ENCODE data around the gene VTI1A. TPM values are rescaled to one million over a fixed set of nuclear protein-coding genes. Genes with fewer than 3 reads are reported as not detected.
A peak's percentile ranks its signal among the peaks of the same experiment; 100 is the strongest.

The VTI1A gene
- total RNA-seq, 1 experiment from 2014 or later, result 18.1 TPM

DNA sequence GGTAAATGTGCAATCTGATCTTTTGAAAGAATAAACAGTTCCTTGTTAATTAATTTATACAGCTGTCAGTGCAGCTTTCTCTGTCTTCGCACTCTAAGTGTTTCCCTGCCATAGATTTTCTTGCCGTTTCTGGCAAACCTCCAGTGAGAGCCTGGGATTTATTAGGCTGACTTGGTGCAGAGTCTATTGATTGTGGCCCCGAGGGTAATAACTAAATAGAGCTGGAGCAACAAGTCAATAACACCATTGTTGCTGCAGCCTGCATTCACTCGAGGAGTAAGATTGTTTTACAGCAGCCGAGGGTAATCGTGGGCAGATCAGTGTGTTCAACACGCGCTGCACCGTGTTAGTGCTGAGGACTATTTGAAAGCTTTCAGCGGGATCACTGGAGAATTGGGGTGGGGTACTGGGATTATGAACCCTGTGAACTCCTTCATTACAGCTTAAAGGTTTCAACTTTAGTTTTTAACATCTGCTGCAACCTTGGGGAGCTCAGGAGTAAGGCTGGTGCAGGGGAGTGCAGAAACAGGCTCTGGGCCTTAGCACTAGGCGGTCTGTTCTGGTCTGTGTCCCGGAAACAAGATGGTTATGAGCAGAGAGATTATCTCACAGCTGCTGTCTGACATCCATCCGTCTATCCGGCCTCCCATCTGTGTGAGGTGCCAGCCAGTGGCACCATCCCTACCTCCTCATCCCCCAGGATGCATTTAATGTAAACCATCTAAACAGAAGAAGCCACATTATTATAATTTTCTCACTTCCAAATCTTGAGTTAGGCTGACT, 329.1 kb downstream of the VTI1A start:
- no peaks in the 10 kb centered on the region for H4K20me1 ChIP-seq (ENCODE audit: insufficient read depth)
- no peaks in the 10 kb centered on the region for H3K79me2 ChIP-seq (ENCODE audit: low read depth)
- no peak for TF ChIP-seq CTCF (conservative IDR thresholded peaks at IDR 0.05)
- no peak for TF ChIP-seq EZH2 (IDR thresholded peaks at IDR 0.05; ENCODE audit: low read depth)
- no peak overlapping the region for H3K4me2 ChIP-seq
- H3F3A ChIP-seq (ENCODE audit: insufficient read depth, low read depth), result peaks cover 20% of the 10 kb centered on the region
- H3K9me2 ChIP-seq (ENCODE audit: insufficient read depth), result no peaks in the 10 kb centered on the region
- intact Hi-C loops (cut with micrococcal nuclease; ENCODE audit: unreplicated experiment), result no loop called here
- no peak for DNase-seq
- H3K9me3 ChIP-seq (ENCODE audit: insufficient read depth, low read depth), result no peaks in the 10 kb centered on the region
- BruUV-seq (replicated peaks), result no TSS peak
- POLR2A ChIA-PET (ENCODE audit: unreplicated experiment), result no interaction called here
- peaks cover 34% of the 10 kb centered on the region for H3K4me1 ChIP-seq (replicated peaks; ENCODE audit: insufficient read depth)
- H3K4me3 ChIP-seq, result no peak overlapping the region
- H3K27me3 ChIP-seq (ENCODE audit: insufficient read depth, low read depth), result no peaks in the 10 kb centered on the region
- CTCF ChIA-PET, result no interaction called here
- no peak overlapping the region for H2AFZ ChIP-seq
- no peak overlapping the region for H3K27ac ChIP-seq
- H3K36me3 ChIP-seq (ENCODE audit: low read depth), result no peaks in the 10 kb centered on the region

DNA sequence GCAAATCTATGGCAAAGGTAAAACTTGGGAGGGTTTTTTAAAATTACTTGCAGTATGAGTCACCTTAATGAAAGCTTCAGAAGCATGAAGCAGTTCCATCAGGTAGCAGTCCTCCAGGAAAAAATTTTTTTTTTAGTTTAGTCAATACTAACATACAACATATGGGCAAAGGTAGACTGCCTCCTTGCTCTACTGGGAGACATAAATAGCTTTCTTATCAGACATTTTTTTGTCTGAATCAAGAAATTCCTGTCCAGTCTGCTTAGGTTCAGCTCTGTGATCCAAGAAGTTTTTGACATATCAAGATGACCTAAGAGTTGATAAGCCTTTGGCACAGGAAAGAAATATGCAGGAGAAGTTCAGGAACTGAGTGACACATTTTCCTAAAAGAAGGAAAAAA, 331.6 kb downstream of the VTI1A start:
- H3K79me2 ChIP-seq (ENCODE audit: low read depth), result no peaks in the 10 kb centered on the region
- TF ChIP-seq EZH2 (IDR thresholded peaks at IDR 0.05; ENCODE audit: low read depth) (no peak), CTCF (conservative IDR thresholded peaks at IDR 0.05) (no peak)
- H3K4me2 ChIP-seq, result peak overlapping the region; percentile 72
- no peak overlapping the region for H2AFZ ChIP-seq
- BruUV-seq (replicated peaks), result no TSS peak
- CTCF ChIA-PET, result no interaction called here
- no peaks in the 10 kb centered on the region for H3K9me3 ChIP-seq (ENCODE audit: insufficient read depth, low read depth)
- H3K27me3 ChIP-seq (ENCODE audit: insufficient read depth, low read depth), result no peaks in the 10 kb centered on the region
- no peak overlapping the region for H3K4me3 ChIP-seq
- no peaks in the 10 kb centered on the region for H3K9me2 ChIP-seq (ENCODE audit: insufficient read depth)
- intact Hi-C loops (cut with micrococcal nuclease; ENCODE audit: unreplicated experiment), result loop anchor here (1.0 kb wide), 1 partner anchor 11 kb away; no protein-coding TSS in a partner anchor
- POLR2A ChIA-PET (ENCODE audit: unreplicated experiment), result interaction anchor here (0.7 kb wide), 1 partner anchor 32 kb away, joined by 11 read pairs; no protein-coding TSS in a partner anchor
- peaks cover 34% of the 10 kb centered on the region for H3K4me1 ChIP-seq (replicated peaks; ENCODE audit: insufficient read depth)
- peak in 1 of 2 experiments; percentile 87 for DNase-seq
- peaks cover 20% of the 10 kb centered on the region for H3F3A ChIP-seq (ENCODE audit: insufficient read depth, low read depth)
- no peaks in the 10 kb centered on the region for H4K20me1 ChIP-seq (ENCODE audit: insufficient read depth)
- no peaks in the 10 kb centered on the region for H3K36me3 ChIP-seq (ENCODE audit: low read depth)
- H3K27ac ChIP-seq, result peak overlapping the region; percentile 83

DNA sequence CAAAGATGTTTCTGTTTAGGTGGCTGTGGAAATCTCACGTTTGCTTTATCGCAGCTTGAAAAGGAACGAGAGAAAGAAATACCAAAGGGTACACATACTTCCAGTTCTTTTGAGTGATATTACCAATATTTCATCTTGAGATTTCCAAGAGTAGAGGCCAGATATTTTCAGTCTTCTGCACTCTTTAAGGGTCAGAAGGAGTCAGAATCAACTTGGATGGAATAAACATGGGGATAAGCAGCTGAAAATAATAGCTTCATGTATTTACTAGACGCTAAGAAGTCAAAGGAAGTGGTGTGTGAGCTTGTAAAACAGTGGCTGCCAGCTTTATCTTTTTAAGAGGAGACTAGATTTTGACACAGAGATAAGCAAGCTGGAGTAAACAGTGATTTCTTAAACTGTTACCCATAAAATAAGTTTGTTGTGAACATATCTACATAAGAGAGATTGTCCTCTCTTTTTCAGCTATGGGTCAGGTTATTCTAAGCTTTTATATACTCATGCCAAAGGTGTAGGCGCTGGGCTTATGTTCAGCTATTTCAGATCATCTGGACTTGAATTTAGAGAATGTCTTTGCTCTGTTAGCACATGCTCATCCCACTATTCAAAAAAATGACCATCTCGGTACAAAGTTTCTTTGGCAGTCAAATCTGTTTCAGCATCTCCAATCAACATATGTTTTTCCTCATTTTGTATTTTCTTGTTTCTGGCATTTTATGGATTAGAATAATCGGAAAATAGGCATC, 332.2 kb downstream of the VTI1A start:
- no peaks in the 10 kb centered on the region for H3K9me3 ChIP-seq (ENCODE audit: insufficient read depth, low read depth)
- no peaks in the 10 kb centered on the region for H3K79me2 ChIP-seq (ENCODE audit: low read depth)
- H3K9me2 ChIP-seq (ENCODE audit: insufficient read depth), result no peaks in the 10 kb centered on the region
- no TSS peak for BruUV-seq (replicated peaks)
- DNase-seq, result no peak
- TF ChIP-seq CTCF (conservative IDR thresholded peaks at IDR 0.05), result no peak
- no peak for TF ChIP-seq EZH2 (IDR thresholded peaks at IDR 0.05; ENCODE audit: low read depth)
- ChIA-PET POLR2A (ENCODE audit: unreplicated experiment) (interaction anchor here (0.7 kb wide), 1 partner anchor 32 kb away, joined by 11 read pairs; no protein-coding TSS in a partner anchor), CTCF (no interaction called here)
- H3K4me3 ChIP-seq, result no peak overlapping the region; the same call in 1 of the 2 replicates
- no peak overlapping the region for H2AFZ ChIP-seq
- H3F3A ChIP-seq (ENCODE audit: insufficient read depth, low read depth), result peaks cover 20% of the 10 kb centered on the region
- no peaks in the 10 kb centered on the region for H3K36me3 ChIP-seq (ENCODE audit: low read depth)
- peak overlapping the region; percentile 83 for H3K27ac ChIP-seq
- H3K4me2 ChIP-seq, result peak overlapping the region; percentile 72
- intact Hi-C loops (cut with micrococcal nuclease; ENCODE audit: unreplicated experiment), result no loop called here
- H3K27me3 ChIP-seq (ENCODE audit: insufficient read depth, low read depth), result no peaks in the 10 kb centered on the region
- peaks cover 34% of the 10 kb centered on the region for H3K4me1 ChIP-seq (replicated peaks; ENCODE audit: insufficient read depth)
- H4K20me1 ChIP-seq (ENCODE audit: insufficient read depth), result no peaks in the 10 kb centered on the region
